Measurements from ENCODE around the gene HDAC1. TPM values are rescaled to one million over a fixed set of nuclear protein-coding genes. Genes with fewer than 3 reads are reported as not detected.

The HDAC1 gene
- total and polyA plus RNA-seq, 2 of the 13 experiments (the other 11 are each of a cell fraction or from before 2014, with no cell fraction given) = 93.5 to 189 TPM

- peak; percentile 41; the same call in 1 of the 2 replicates for TF ChIP-seq ZNF691 (CRISPR knock-in tag; IDR thresholded peaks at IDR 0.05; ENCODE audit: borderline replicate concordance, low read depth)
- TF ChIP-seq MED1 (CRISPR knock-in tag; IDR thresholded peaks at IDR 0.05) = 0 out of 2 replicates have a peak, but pooled peaks have one; percentile 30
- no peak for TF ChIP-seq NFIC (IDR thresholded peaks at IDR 0.05; ENCODE audit: low read length)
- no peak for TF ChIP-seq ZSCAN20 (CRISPR knock-in tag; IDR thresholded peaks at IDR 0.05; ENCODE audit: borderline replicate concordance)
- no peak for TF ChIP-seq SKIL (CRISPR knock-in tag; IDR thresholded peaks at IDR 0.05; ENCODE audit: borderline replicate concordance)
- peak; percentile 89; the same call in 1 of the 2 replicates for TF ChIP-seq NFKB2 (CRISPR knock-in tag; IDR thresholded peaks at IDR 0.05; ENCODE audit: borderline replicate concordance)
- TF ChIP-seq ZNF296 (CRISPR knock-in tag; conservative IDR thresholded peaks at IDR 0.05) = no peak
- TF ChIP-seq ELF4 (CRISPR knock-in tag; IDR thresholded peaks at IDR 0.05; ENCODE audit: borderline replicate concordance) = no peak
- TF ChIP-seq ZNF580 (CRISPR knock-in tag; IDR thresholded peaks at IDR 0.05; ENCODE audit: borderline replicate concordance, low read depth) = peak; percentile 36; the same call in 1 of the 2 replicates
- TF ChIP-seq RBM39 (IDR thresholded peaks at IDR 0.05; ENCODE audit: low read depth, low read length, poor library complexity, severe bottlenecking) = peak; percentile 97
- TF ChIP-seq MTA1 (CRISPR knock-in tag; IDR thresholded peaks at IDR 0.05; ENCODE audit: borderline replicate concordance) = no peak
- no peak for TF ChIP-seq ZNF432 (CRISPR knock-in tag; IDR thresholded peaks at IDR 0.05; ENCODE audit: borderline replicate concordance)
- peak; percentile 38; the same call in 1 of the 2 replicates for TF ChIP-seq ZNF451 (CRISPR knock-in tag; IDR thresholded peaks at IDR 0.05)
- TF ChIP-seq SIX4 (CRISPR knock-in tag; IDR thresholded peaks at IDR 0.05) = no peak
- no peak for TF ChIP-seq ZNF430 (CRISPR knock-in tag; IDR thresholded peaks at IDR 0.05)
- TF ChIP-seq ZNF256 (CRISPR knock-in tag; conservative IDR thresholded peaks at IDR 0.05) = no peak
- TF ChIP-seq ZNF160 (CRISPR knock-in tag; IDR thresholded peaks at IDR 0.05) = no peak
- peak; percentile 54; the same call in 1 of the 2 replicates for TF ChIP-seq ZFX (CRISPR knock-in tag; IDR thresholded peaks at IDR 0.05; ENCODE audit: low read depth)
- TF ChIP-seq ZSCAN9 (CRISPR knock-in tag; IDR thresholded peaks at IDR 0.05; ENCODE audit: borderline replicate concordance) = 0 out of 2 replicates have a peak, but pooled peaks have one; percentile 53
- peak; percentile 88 for TF ChIP-seq POLR2AphosphoS5 (IDR thresholded peaks at IDR 0.05; ENCODE audit: low read depth, low read length)
- no peak for TF ChIP-seq ZNF557 (CRISPR knock-in tag; IDR thresholded peaks at IDR 0.05)
- TF ChIP-seq ARID3A (IDR thresholded peaks at IDR 0.05; ENCODE audit: low read depth, low read length) = no peak
- no peak for TF ChIP-seq ZNF3 (CRISPR knock-in tag; IDR thresholded peaks at IDR 0.05)
- TF ChIP-seq CREM (IDR thresholded peaks at IDR 0.05) = no peak
- TF ChIP-seq CREM (CRISPR knock-in tag; IDR thresholded peaks at IDR 0.05) = no peak
- TF ChIP-seq ZNF138 (CRISPR knock-in tag; IDR thresholded peaks at IDR 0.05; ENCODE audit: low read depth) = peak; percentile 16; the same call in 1 of the 2 replicates
Observed at GRCh38 chr1:32335790-32336590, 44.1 kb downstream of the HDAC1 start, which contains the start of gene MARCKSL1 (continued).

All from HepG2 (cell line).